ENCODE measurements around the gene ZNF614.
"Not testable (repeated sequence)": the region's sequence is repeated elsewhere in the genome, so short reads cannot be mapped to it uniquely, and the experiment has no call there.

Gene ZNF614

GRCh38 chr19:52028027-52028779, at the start of gene ZNF614:
Gene ZNF614, minus strand, starts transcription at chr19:52028379. Its CDS starts 2,634 bp downstream, at chr19:52025745.
- Mint-ChIP-seq H3K27me3 (ENCODE audit: low read depth) (no peaks in the 10 kb centered on the region), H3K9me3 (peaks cover 71% of the 10 kb centered on the region), H3K27ac (peak within 1 kb of the TSS; percentile 91 to 100 (median 99)), H3K4me1 (peaks cover 19% of the 10 kb centered on the region), H3K4me3 (peak within 1 kb of the TSS; percentile 89 to 98 (median 92)), H3K36me3 (ENCODE audit: low read depth) (peaks cover 93% of the 10 kb centered on the region)
- no peak for TF ChIP-seq CTCF (IDR thresholded peaks at IDR 0.05; ENCODE audit: unreplicated experiment in 3 of 3)

GRCh38 chr19:52070496-52070895, 42.3 kb upstream of the ZNF614 start:
- Mint-ChIP-seq H3K27me3 (ENCODE audit: low read depth) (no peaks in the 10 kb centered on the region), H3K36me3 (ENCODE audit: low read depth) (peaks cover 100% of the 10 kb centered on the region), H3K4me3 (no peak overlapping the region), H3K9me3 (peaks cover 92% of the 10 kb centered on the region), H3K4me1 (no peaks in the 10 kb centered on the region), H3K27ac (no peak overlapping the region)
- no peak for TF ChIP-seq CTCF (IDR thresholded peaks at IDR 0.05; ENCODE audit: unreplicated experiment in 3 of 3)

GRCh38 chr19:52069653-52070052, 41.5 kb upstream of the ZNF614 start:
- no peak for TF ChIP-seq CTCF (IDR thresholded peaks at IDR 0.05; ENCODE audit: unreplicated experiment in 3 of 3)
- no peak overlapping the region for H3K27ac Mint-ChIP-seq
- no peaks in the 10 kb centered on the region for H3K4me1 Mint-ChIP-seq
- peaks cover 92% of the 10 kb centered on the region for H3K9me3 Mint-ChIP-seq
- H3K4me3 Mint-ChIP-seq = no peak overlapping the region
- peaks cover 100% of the 10 kb centered on the region for H3K36me3 Mint-ChIP-seq (ENCODE audit: low read depth)
- H3K27me3 Mint-ChIP-seq (ENCODE audit: low read depth) = no peaks in the 10 kb centered on the region

GRCh38 chr19:52066258-52066863, 38.2 kb upstream of the ZNF614 start:
- Mint-ChIP-seq H3K9me3 (peaks cover 86% of the 10 kb centered on the region), H3K27me3 (ENCODE audit: low read depth) (no peaks in the 10 kb centered on the region), H3K4me1 (no peaks in the 10 kb centered on the region), H3K36me3 (ENCODE audit: low read depth) (peaks cover 99% of the 10 kb centered on the region), H3K4me3 (no peak overlapping the region), H3K27ac (no peak overlapping the region)
- TF ChIP-seq CTCF (IDR thresholded peaks at IDR 0.05; ENCODE audit: unreplicated experiment in 3 of 3) = no peak

- H3K27me3 Mint-ChIP-seq (ENCODE audit: low read depth) = no peaks in the 10 kb centered on the region
- no peak overlapping the region for H3K4me3 Mint-ChIP-seq
- H3K27ac Mint-ChIP-seq = no peak overlapping the region
- no peak for TF ChIP-seq CTCF (IDR thresholded peaks at IDR 0.05; ENCODE audit: unreplicated experiment in 3 of 3)
- H3K36me3 Mint-ChIP-seq (ENCODE audit: low read depth) = peaks cover 99% of the 10 kb centered on the region
- peaks cover 86% of the 10 kb centered on the region for H3K9me3 Mint-ChIP-seq
- no peaks in the 10 kb centered on the region for H3K4me1 Mint-ChIP-seq
These were observed 37.2 kb upstream of the ZNF614 start for GRCh38 chr19:52065399-52065798.

GRCh38 chr19:52056480-52056879, 28.3 kb upstream of the ZNF614 start:
- not testable (repeated sequence) for H3K27ac Mint-ChIP-seq; H3K4me1 Mint-ChIP-seq; H3K27me3 Mint-ChIP-seq (ENCODE audit: low read depth); H3K4me3 Mint-ChIP-seq
- peaks cover 85% of the 10 kb centered on the region for H3K9me3 Mint-ChIP-seq
- H3K36me3 Mint-ChIP-seq (ENCODE audit: low read depth) = peaks cover 89% of the 10 kb centered on the region

- not testable (repeated sequence) for H3K27me3 Mint-ChIP-seq (ENCODE audit: low read depth); H3K4me1 Mint-ChIP-seq; H3K27ac Mint-ChIP-seq; H3K4me3 Mint-ChIP-seq
- H3K9me3 Mint-ChIP-seq = peaks cover 69% of the 10 kb centered on the region
- peaks cover 90% of the 10 kb centered on the region for H3K36me3 Mint-ChIP-seq (ENCODE audit: low read depth)
These were observed 23.6 kb upstream of the ZNF614 start for GRCh38 chr19:52051736-52052135.
